ENCODE measurements around the gene TSPAN5.
A peak's percentile ranks its signal among the peaks of the same experiment; 100 is the strongest.
"Not testable (repeated sequence)": the region's sequence is repeated elsewhere in the genome, so short reads cannot be mapped to it uniquely, and the experiment has no call there.

The TSPAN5 gene

DNA sequence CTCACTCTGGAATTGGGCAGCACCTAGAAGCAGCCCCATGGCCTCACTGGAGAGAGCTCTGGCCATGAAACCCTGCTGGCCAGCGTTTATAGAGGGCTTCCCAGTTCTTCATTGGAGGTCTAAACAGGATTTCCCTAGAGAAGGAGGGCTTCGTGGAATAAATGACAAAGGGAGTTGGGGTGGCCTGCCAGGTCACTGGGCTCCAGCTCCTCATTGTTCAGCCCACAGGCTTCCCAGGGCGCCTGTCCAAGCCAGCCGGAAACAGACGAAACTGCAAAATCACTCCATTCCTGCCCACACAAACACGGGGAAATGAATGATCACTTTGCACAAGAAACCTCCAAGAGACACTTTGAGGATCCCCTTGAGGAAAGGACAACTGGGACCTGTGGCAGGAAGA, 189.7 kb downstream of the TSPAN5 start:
- DNase-seq (ENCODE audit: low read depth in 2 of 2, low spot score in 1 of 2) = no peak

DNA sequence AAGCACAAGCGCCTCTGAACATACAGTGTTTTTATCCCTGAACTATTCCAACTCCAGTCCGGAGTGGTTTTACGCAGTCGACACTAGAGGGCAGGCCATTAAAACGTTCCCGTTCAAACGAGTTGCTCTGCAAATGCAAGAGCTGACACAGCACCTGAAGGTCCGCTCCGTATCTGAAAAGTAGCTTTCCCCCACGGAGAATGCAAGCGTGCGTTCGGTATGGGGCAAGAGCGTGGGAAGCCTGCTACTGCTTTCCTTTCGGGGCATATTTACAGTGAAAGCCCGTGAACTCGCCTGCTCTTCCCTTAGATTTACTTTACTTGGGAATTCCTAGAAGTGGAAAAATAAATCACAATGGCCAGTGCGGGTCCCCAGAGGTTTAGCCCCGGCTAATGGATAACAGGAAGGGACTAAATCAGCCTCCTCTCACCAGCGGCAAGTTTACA, 190.8 kb downstream of the TSPAN5 start:
- DNase-seq (ENCODE audit: low read depth in 2 of 2, low spot score in 1 of 2) = peak in 1 of 2 donors; percentile 46

GRCh38 chr4:98466868-98467599, 191.4 kb downstream of the TSPAN5 start:
- DNase-seq (ENCODE audit: low read depth in 2 of 2, low spot score in 1 of 2) = no peak

GRCh38 chr4:98462487-98462886, 195.9 kb downstream of the TSPAN5 start:
- no peak for DNase-seq (ENCODE audit: low read depth in 2 of 2, low spot score in 1 of 2)

DNA sequence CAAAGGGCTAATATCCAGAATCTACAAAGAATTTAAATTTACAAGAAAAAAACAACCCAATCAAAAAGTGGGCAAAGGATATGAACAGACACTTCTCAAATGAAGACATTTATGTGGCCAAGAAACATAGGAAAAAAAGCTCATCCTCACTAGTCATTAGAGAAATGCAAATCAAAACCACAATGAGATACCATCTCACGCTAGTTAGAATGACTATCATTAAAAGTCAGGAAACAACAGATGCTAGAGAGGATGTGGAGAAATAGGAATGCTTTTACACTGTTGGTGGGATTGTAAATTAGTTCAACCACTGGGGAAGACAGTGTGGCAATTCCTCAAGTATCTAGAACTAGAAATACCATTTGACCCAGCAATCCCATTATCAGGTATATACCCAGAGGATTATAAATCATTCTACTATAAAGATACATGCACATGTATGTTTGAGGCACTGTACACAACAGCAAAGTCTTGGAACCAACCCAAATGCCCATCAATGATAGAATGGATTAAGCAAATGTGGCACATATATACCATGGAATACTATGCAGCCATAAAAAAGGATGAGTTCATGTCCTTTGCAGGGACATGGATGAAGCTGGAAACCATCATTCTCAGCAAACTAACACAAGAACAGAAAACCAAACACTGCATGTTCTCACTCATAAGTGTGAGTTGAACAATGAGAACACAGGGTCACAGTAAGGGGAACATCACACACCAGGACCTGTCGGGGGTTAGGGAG, 197.1 kb downstream of the TSPAN5 start:
- not testable (repeated sequence) for DNase-seq (ENCODE audit: low read depth in 2 of 2, low spot score in 1 of 2)

GRCh38 chr4:98457422-98457821, 201.0 kb downstream of the TSPAN5 start:
- not testable (repeated sequence) for DNase-seq (ENCODE audit: low read depth in 2 of 2, low spot score in 1 of 2)

DNA sequence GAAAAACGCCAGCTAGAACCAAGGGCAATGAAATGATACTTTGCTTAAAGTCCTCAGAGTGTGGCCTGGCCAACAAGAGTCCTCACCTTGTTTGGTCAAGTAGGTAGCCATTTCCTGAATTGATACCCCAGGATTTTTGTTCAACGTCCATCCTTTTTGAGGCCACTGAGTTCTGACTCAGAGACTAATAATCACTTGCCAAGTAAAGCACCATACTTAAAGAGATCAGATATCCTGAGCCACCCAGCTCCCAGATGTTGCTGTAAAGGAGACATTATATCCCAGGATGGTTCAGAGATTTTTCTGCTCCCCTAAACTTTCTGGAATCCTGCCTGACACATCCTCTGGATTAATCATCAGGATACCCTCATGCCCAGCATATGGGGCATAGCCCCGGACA, 206.3 kb downstream of the TSPAN5 start:
- DNase-seq (ENCODE audit: low read depth in 2 of 2, low spot score in 1 of 2) = no peak

- DNase-seq (ENCODE audit: low read depth in 2 of 2, low spot score in 1 of 2) = no peak
Observed at GRCh38 chr4:98448908-98449307, 209.5 kb downstream of the TSPAN5 start.

DNA sequence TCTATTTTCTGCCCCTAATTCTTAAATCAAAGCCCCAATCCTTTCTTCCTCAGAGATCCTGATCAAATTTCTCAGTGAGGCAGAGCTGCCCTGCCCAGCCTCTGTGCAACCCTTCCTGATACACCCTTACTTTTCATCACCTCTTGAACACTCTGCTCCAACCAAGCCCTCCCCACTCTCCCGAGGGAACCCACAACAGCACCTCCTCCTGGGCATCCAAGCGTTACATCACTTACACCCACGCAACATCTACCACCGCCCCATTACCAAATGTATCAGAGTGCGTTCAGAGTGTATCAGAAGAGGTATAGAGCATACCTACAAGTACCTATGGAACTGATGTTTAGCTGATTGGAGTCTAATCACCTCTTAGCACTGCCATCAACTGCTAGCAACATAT, 210.8 kb downstream of the TSPAN5 start:
- DNase-seq (ENCODE audit: low read depth in 2 of 2, low spot score in 1 of 2) = no peak

DNA sequence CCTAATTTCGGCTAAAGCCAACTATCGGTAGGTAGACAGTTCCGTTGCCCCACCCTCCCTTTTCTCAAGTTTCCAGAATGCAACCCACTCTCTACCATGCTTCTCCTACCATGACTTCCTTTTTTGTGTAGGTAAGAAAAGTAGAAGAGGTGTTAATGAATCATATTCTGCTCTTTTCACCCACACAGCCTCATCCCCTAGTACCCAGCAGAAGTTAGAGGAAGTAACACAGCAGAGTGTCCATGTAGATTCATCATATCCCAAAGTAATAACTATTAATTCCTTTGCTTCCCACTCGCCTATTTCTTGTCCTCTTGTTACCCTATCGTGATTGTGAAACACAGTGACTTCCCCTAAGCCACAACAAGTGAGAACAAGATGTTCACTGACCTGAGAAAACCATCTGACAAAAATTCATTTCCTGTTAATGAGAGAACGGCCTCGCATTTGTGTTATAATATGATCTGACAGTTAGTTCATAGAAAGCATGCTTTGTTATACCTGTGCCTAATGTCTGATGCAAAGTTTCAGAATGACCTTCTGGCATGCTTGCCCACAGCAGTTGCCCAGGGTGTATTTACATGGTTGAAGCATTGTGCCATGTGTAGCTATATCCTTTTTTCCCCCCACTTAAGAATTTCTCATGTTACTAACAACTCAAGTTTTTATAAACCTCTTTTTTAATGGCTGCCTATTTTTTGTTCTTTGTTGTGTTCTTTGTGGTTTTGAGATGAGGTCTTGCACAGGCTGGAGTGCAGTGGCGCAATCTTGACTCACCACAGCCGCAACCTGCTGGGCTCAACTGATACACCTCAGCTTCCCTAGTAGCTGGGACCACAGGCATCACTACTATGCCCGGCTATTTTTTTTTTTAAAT, 211.7 kb downstream of the TSPAN5 start:
- DNase-seq (ENCODE audit: low read depth in 2 of 2, low spot score in 1 of 2) = peak in 1 of 2 donors; percentile 44

- DNase-seq (ENCODE audit: low read depth in 2 of 2, low spot score in 1 of 2) = no peak
Observed at GRCh38 chr4:98444371-98444770, 214.0 kb downstream of the TSPAN5 start.

DNA sequence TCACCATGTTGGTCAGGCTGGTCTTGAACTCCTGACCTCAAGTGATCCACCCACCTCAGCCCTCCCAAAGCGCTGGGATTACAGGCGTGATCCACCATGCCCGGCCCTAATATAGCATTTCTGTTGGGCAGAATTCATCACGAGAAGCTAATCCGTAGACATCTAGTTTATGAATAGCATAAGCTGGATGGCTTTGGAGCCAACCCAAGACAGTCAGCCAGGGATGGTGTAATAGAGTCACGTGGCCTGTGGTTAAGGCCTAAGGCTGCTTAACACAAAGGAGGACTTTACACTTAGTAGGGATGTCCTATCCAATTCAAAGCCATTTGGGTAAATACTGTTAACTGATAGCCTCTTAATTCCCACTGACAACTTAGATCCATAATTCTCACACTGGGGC, 223.6 kb downstream of the TSPAN5 start:
- DNase-seq (ENCODE audit: low read depth in 2 of 2, low spot score in 1 of 2) = no peak

- DNase-seq (ENCODE audit: low read depth in 2 of 2, low spot score in 1 of 2) = no peak
Observed at GRCh38 chr4:98433691-98434090, 224.7 kb downstream of the TSPAN5 start.

- no peak for DNase-seq (ENCODE audit: low read depth in 2 of 2, low spot score in 1 of 2)
Observed at GRCh38 chr4:98430708-98431403, 227.6 kb downstream of the TSPAN5 start.

GRCh38 chr4:98423009-98423408, 235.4 kb downstream of the TSPAN5 start:
- no peak for DNase-seq (ENCODE audit: low read depth in 2 of 2, low spot score in 1 of 2)

- DNase-seq (ENCODE audit: low read depth in 2 of 2, low spot score in 1 of 2) = no peak
Observed at GRCh38 chr4:98421111-98421510, 237.3 kb downstream of the TSPAN5 start.
